HFFc6 (cell line): ENCODE data around the gene IQCK. TPM values are rescaled to one million over a fixed set of nuclear protein-coding genes. Genes with fewer than 3 reads are reported as not detected.

ENCODE experiments used
- DNase-seq: peaks from one replicate; pipeline ENCODE4 v3.0.0-alpha.2; 2018
- H3K27ac Mint-ChIP-seq: 2 replicates; pipeline ENCODE4 v1.8.0; 2020; ENCODE audit warnings: mild to moderate bottlenecking, mixed read lengths
- H3K27me3 Mint-ChIP-seq: 2 replicates; pipeline ENCODE4 v1.8.0; 2021; ENCODE audit warnings: mild to moderate bottlenecking, moderate library complexity, mixed read lengths; ENCODE audit not compliant: insufficient read depth
- H3K36me3 Mint-ChIP-seq: 2 replicates; pipeline ENCODE4 v1.8.0; 2021; ENCODE audit warnings: low read depth, mixed read lengths
- H3K4me1 Mint-ChIP-seq: 2 replicates; pipeline ENCODE4 v1.8.0; 2020; ENCODE audit warnings: low read depth, mixed read lengths
- H3K4me3 Mint-ChIP-seq: 2 replicates; pipeline ENCODE4 v1.8.0; 2020; ENCODE audit warnings: mild to moderate bottlenecking, moderate library complexity, mixed read lengths
- H3K9me3 Mint-ChIP-seq: 2 replicates; pipeline ENCODE4 v1.8.0; 2020; ENCODE audit warnings: mild to moderate bottlenecking, mixed read lengths
- CTCF ChIP-seq: fragments of 200-600 bp; sonication (generic); IDR thresholded peaks from 2 replicates; pipeline ENCODE4 v1.5.0; 2021; ENCODE audit warnings: antibody characterized with exemption, mild to moderate bottlenecking
- total RNA-seq, 6 experiments: library from RNA; stranded (reverse); fragmentation: NEBNext Ultra II Directional; extraction: Animal tissue kit (Norgen Biotek cat#: 25700); gene quantifications; 2 replicates in 1 of 6; 3 replicates in 5 of 6; pipeline ENCODE4 v1.2.3, GENCODE V29; 2021

Gene IQCK
- total RNA-seq, 6 experiments from 2014 or later = 2.2 to 5.0 (median 2.8) TPM

DNA sequence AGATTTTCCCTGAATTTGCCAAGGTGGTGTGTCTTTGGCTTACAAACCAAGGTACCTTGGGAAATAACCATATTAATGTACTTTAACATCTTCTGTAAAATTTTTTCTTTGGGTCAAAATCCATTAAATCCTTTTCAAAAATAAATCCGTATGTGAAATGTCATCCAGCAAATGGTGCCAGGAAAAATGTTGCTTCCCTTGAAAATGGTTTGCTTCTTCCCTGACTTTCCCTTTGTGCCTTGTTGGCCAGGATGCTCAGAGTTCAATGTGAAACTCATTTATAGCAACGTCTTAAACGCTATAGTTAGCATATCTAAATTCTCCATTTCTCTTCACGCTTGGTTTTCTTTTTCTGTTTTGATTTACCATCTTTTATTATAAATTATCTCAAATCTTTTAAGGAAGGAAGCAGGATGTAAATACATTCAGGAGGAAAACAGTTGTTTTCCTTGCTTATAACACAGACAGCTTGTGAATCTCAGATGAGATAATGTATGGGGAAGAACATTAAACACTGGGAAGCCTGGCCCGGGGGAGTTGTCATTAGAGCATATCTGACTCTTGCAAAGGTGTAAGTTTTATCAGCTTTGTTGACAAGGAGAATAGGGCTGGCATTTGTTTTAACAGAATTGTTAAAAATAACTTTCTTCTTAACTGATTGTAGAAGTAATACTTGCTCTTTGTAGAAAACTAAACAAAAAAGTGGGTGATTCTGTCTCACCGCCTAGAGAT, 124.5 kb downstream of the IQCK start:
- H3K27me3 Mint-ChIP-seq = no peaks in the 10 kb centered on the region
- peaks cover 30% of the 10 kb centered on the region for H3K4me1 Mint-ChIP-seq
- TF ChIP-seq CTCF = no peak
- H3K9me3 Mint-ChIP-seq = no peaks in the 10 kb centered on the region
- no peaks in the 10 kb centered on the region for H3K36me3 Mint-ChIP-seq
- no peak for DNase-seq
- no peak overlapping the region for H3K27ac Mint-ChIP-seq
- H3K4me3 Mint-ChIP-seq = no peak overlapping the region

DNA sequence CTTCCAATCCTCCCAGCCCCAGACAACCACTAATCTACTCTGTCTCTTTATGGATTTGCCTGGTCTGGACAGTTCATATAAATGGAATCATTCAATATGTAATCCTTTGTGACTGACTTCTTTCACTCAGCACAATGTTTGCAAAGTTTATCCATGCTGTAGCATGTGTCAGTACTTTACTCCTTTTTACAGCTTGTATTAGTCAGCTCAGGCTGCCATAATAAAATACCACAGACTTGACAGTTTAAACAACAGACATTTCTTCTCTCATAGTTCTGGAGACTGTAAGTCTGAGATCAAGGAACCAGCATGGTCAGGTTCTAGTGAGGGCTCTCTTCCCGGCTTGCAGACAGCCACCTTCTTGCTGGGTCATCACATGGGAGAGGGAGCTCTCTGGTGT, 125.3 kb downstream of the IQCK start:
- Mint-ChIP-seq H3K36me3 (no peaks in the 10 kb centered on the region), H3K9me3 (no peaks in the 10 kb centered on the region), H3K27me3 (no peaks in the 10 kb centered on the region), H3K4me1 (peaks cover 30% of the 10 kb centered on the region), H3K27ac (peak overlapping the region; percentile 34; the same call in 1 of the 2 replicates), H3K4me3 (no peak overlapping the region)
- DNase-seq = peak; percentile 49
- no peak for TF ChIP-seq CTCF

GRCh38 chr16:19844945-19845641, 127.0 kb downstream of the IQCK start:
- peak overlapping the region; percentile 78 for H3K27ac Mint-ChIP-seq
- no peak for TF ChIP-seq CTCF
- DNase-seq = peak; percentile 78
- peak overlapping the region; percentile 34; the same call in 1 of the 2 replicates for H3K4me3 Mint-ChIP-seq
- H3K9me3 Mint-ChIP-seq = no peaks in the 10 kb centered on the region
- H3K36me3 Mint-ChIP-seq = no peaks in the 10 kb centered on the region
- H3K27me3 Mint-ChIP-seq = peaks cover 1% of the 10 kb centered on the region; the same call in 1 of the 2 replicates
- H3K4me1 Mint-ChIP-seq = peaks cover 30% of the 10 kb centered on the region

DNA sequence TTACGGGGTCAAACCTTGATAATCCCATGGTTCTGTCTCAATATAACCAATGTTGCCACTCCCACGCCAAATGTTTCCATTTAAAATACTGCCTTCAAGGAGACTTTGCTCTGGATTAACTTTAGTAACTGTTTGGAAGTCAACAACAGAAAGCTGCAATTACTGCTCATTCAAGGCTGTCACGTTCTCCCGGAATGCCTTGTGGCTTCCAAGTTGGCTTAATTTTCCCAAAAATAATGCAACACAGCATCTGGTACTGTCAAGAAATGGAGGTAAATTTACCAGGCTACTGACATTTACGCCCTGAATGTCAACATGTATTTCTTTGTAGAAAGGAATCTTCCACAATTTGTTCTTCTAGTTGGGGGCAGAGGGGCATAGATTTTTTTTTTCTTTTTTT, 128.4 kb downstream of the IQCK start:
- H3K9me3 Mint-ChIP-seq = no peaks in the 10 kb centered on the region
- H3K4me3 Mint-ChIP-seq = no peak overlapping the region
- DNase-seq = no peak
- H3K4me1 Mint-ChIP-seq = peaks cover 23% of the 10 kb centered on the region
- no peak overlapping the region for H3K27ac Mint-ChIP-seq
- no peaks in the 10 kb centered on the region for H3K36me3 Mint-ChIP-seq
- H3K27me3 Mint-ChIP-seq = peaks cover 5% of the 10 kb centered on the region; the same call in 1 of the 2 replicates
- TF ChIP-seq CTCF = no peak

- Mint-ChIP-seq H3K27me3 (peaks cover 5% of the 10 kb centered on the region; the same call in 1 of the 2 replicates), H3K27ac (no peak overlapping the region), H3K36me3 (no peaks in the 10 kb centered on the region), H3K4me3 (no peak overlapping the region), H3K4me1 (peaks cover 13% of the 10 kb centered on the region), H3K9me3 (no peaks in the 10 kb centered on the region; the same call in 1 of the 2 replicates)
- DNase-seq = no peak
- TF ChIP-seq CTCF = no peak
Observed at GRCh38 chr16:19848756-19849155, 130.7 kb downstream of the IQCK start.
